Body of pancreas (tissue), 4 donors: Measurements from ENCODE around the gene GMDS.

Experiments used
- CTCF ChIP-seq, 7 experiments: fragments of 450-650 bp in 4 of 7; fragments of 200-600 bp in 3 of 7; sonication (generic) in 3 of 7; IDR thresholded peaks; one replicate each; pipeline ENCODE4 v1.5.1; 2016 to 2019; ENCODE audit warnings: antibody characterized with exemption in 7 of 7
- POLR2A ChIP-seq, 3 donors: fragments of 450-650 bp; IDR thresholded peaks; one replicate each; pipeline ENCODE4 v1.6.1; 2016; ENCODE audit warnings: antibody characterized with exemption in 3 of 3, mild to moderate bottlenecking in 2 of 3

GRCh38 chr6:1697688-1698351, 547.6 kb downstream of the GMDS start:
- TF ChIP-seq CTCF (IDR thresholded peaks at IDR 0.05) (no peak), POLR2A (IDR thresholded peaks at IDR 0.05) (no peak)
